ENCODE measurements around the gene CDYL. TPM values are rescaled to one million over a fixed set of nuclear protein-coding genes. Genes with fewer than 3 reads are reported as not detected.

The CDYL gene
- total RNA-seq, 4 donors from 2014 or later: 42.2 to 70.6 (median 49.0) TPM

GRCh38 chr6:4896401-4896800 lies 120.2 kb downstream of the CDYL start:
- Histone ChIP-seq H3K27me3 (no peaks in the 10 kb centered on the region), H3K4me3 (no peak overlapping the region), H3K36me3 (peaks cover 55% of the 10 kb centered on the region), H3K27ac (no peak overlapping the region), H3K4me1 (no peaks in the 10 kb centered on the region), H3K9me3 (no peaks in the 10 kb centered on the region)
- no peak for TF ChIP-seq POLR2A (IDR thresholded peaks at IDR 0.05)
- TF ChIP-seq, protein P1, sequence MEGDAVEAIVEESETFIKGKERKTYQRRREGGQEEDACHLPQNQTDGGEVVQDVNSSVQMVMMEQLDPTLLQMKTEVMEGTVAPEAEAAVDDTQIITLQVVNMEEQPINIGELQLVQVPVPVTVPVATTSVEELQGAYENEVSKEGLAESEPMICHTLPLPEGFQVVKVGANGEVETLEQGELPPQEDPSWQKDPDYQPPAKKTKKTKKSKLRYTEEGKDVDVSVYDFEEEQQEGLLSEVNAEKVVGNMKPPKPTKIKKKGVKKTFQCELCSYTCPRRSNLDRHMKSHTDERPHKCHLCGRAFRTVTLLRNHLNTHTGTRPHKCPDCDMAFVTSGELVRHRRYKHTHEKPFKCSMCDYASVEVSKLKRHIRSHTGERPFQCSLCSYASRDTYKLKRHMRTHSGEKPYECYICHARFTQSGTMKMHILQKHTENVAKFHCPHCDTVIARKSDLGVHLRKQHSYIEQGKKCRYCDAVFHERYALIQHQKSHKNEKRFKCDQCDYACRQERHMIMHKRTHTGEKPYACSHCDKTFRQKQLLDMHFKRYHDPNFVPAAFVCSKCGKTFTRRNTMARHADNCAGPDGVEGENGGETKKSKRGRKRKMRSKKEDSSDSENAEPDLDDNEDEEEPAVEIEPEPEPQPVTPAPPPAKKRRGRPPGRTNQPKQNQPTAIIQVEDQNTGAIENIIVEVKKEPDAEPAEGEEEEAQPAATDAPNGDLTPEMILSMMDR (IDR thresholded peaks at IDR 0.05): no peak
- no peak for TF ChIP-seq POLR2AphosphoS5 (IDR thresholded peaks at IDR 0.05)
- TF ChIP-seq EP300 (IDR thresholded peaks at IDR 0.05): no peak
- no peak for DNase-seq (ENCODE audit: low spot score in 2 of 2)
- 96% methylated on average over 8 of the region's 8 CpGs for WGBS

DNA sequence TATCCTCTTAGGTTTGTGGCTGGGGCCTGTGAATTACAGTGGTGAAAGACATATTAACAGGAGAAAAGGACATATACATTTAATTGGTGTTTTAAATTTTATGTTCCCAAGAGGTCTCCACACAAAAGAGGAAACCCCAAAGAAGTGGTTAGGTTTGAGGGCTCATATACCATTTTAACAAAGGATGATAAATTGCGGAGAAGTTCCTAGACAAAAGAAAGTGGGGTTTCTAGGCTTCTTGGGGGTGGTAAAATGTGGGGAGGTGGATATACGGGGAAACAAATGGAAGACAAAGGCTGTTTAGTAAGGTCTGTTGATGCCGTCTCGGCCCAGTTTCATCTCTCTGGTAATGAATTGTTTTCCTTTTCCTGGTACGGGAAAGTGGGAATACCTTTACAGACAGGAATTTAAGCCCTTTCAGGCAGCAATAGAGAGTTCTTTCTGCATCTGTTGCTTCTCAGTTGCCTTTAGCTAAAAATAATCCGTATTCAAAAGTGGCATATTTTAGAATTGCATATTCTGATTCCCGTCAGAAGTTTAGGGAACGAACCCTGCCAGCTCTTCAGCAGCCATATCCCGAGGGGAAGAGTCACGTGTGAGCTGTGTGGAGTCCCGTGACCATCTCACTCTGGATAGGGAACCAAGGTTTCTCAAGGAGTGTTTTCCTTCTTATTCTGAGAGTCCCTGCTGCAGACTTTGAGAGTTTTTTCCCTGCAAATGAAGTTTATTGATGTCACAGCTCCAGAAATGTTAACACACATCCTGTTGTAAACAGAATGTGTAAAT lies 123.2 kb downstream of the CDYL start:
- H3K27me3 ChIP-seq: no peaks in the 10 kb centered on the region
- TF ChIP-seq POLR2AphosphoS5 (IDR thresholded peaks at IDR 0.05) (no peak), EP300 (IDR thresholded peaks at IDR 0.05) (no peak), POLR2A (IDR thresholded peaks at IDR 0.05) (no peak)
- TF ChIP-seq, protein P1 (IDR thresholded peaks at IDR 0.05): no peak
- no peak overlapping the region for H3K27ac ChIP-seq
- H3K4me1 ChIP-seq: peaks cover 9% of the 10 kb centered on the region
- no peaks in the 10 kb centered on the region for H3K9me3 ChIP-seq
- no peak overlapping the region for H3K4me3 ChIP-seq
- 92% methylated on average over 11 of the region's 11 CpGs for WGBS
- H3K36me3 ChIP-seq: peaks cover 26% of the 10 kb centered on the region
- DNase-seq (ENCODE audit: low spot score in 2 of 2): no peak

GRCh38 chr6:4901386-4902061 lies 125.3 kb downstream of the CDYL start:
- 93% methylated on average over 8 of the region's 8 CpGs for WGBS
- DNase-seq (ENCODE audit: low spot score in 2 of 2): no peak

DNA sequence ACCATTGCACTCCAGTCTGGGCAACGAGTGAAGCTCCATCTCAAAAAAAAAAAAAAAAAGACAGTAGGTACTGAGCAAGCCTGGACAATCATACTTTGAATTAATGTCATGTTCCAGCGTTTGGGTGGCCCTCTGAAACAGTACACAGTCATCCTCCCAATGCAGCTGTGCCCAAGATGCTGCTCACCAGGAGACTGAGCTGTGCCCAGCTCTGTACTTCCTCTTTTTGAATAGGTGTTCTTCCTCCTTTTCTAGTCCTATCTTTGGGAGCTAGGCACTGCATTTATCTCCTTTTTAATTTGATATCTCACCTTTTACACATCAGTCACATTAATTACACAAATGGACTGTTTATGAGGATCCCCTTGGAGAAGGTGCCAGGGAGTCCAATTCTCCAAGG lies 126.2 kb downstream of the CDYL start:
- peaks cover 9% of the 10 kb centered on the region for H3K4me1 ChIP-seq
- H3K27ac ChIP-seq: no peak overlapping the region
- WGBS: 71% methylated on average over 2 of the region's 2 CpGs
- TF ChIP-seq EP300 (IDR thresholded peaks at IDR 0.05) (no peak), POLR2A (IDR thresholded peaks at IDR 0.05) (no peak), POLR2AphosphoS5 (IDR thresholded peaks at IDR 0.05) (no peak)
- TF ChIP-seq, protein P1 (IDR thresholded peaks at IDR 0.05): no peak
- no peak overlapping the region for H3K4me3 ChIP-seq
- DNase-seq (ENCODE audit: low spot score in 2 of 2): no peak
- peaks cover 19% of the 10 kb centered on the region for H3K36me3 ChIP-seq
- H3K27me3 ChIP-seq: no peaks in the 10 kb centered on the region
- no peaks in the 10 kb centered on the region for H3K9me3 ChIP-seq

More at GRCh38 chr6:4901386-4902061, 125.3 kb downstream of the CDYL start:
- no peaks in the 10 kb centered on the region for H3K27me3 ChIP-seq
- peaks cover 19% of the 10 kb centered on the region for H3K36me3 ChIP-seq
- H3K4me3 ChIP-seq: no peak overlapping the region
- H3K4me1 ChIP-seq: peaks cover 9% of the 10 kb centered on the region
- no peak for TF ChIP-seq POLR2A (IDR thresholded peaks at IDR 0.05)
- no peak for TF ChIP-seq EP300 (IDR thresholded peaks at IDR 0.05)
- TF ChIP-seq POLR2AphosphoS5 (IDR thresholded peaks at IDR 0.05): no peak
- TF ChIP-seq, protein P1 (IDR thresholded peaks at IDR 0.05): no peak
- no peak overlapping the region for H3K27ac ChIP-seq
- H3K9me3 ChIP-seq: no peaks in the 10 kb centered on the region

GRCh38 chr6:4903121-4903520 lies 126.9 kb downstream of the CDYL start:
- DNase-seq (ENCODE audit: low spot score in 2 of 2): no peak
- H3K4me1 ChIP-seq: peaks cover 16% of the 10 kb centered on the region
- peaks cover 14% of the 10 kb centered on the region for H3K36me3 ChIP-seq
- 92% methylated on average over 9 of the region's 9 CpGs for WGBS
- H3K27me3 ChIP-seq: no peaks in the 10 kb centered on the region
- TF ChIP-seq EP300 (IDR thresholded peaks at IDR 0.05) (no peak), POLR2A (IDR thresholded peaks at IDR 0.05) (no peak), POLR2AphosphoS5 (IDR thresholded peaks at IDR 0.05) (no peak)
- TF ChIP-seq, protein P1 (IDR thresholded peaks at IDR 0.05): no peak
- H3K4me3 ChIP-seq: no peak overlapping the region
- H3K27ac ChIP-seq: no peak overlapping the region
- H3K9me3 ChIP-seq: no peaks in the 10 kb centered on the region

Measured in suprapubic skin (tissue), 4 donors.